Measurements from ENCODE around the gene MDK. TPM values are rescaled to one million over a fixed set of nuclear protein-coding genes. Genes with fewer than 3 reads are reported as not detected.

MDK gene
- total RNA-seq, 1 experiment from 2014 or later: 399 TPM

DNA sequence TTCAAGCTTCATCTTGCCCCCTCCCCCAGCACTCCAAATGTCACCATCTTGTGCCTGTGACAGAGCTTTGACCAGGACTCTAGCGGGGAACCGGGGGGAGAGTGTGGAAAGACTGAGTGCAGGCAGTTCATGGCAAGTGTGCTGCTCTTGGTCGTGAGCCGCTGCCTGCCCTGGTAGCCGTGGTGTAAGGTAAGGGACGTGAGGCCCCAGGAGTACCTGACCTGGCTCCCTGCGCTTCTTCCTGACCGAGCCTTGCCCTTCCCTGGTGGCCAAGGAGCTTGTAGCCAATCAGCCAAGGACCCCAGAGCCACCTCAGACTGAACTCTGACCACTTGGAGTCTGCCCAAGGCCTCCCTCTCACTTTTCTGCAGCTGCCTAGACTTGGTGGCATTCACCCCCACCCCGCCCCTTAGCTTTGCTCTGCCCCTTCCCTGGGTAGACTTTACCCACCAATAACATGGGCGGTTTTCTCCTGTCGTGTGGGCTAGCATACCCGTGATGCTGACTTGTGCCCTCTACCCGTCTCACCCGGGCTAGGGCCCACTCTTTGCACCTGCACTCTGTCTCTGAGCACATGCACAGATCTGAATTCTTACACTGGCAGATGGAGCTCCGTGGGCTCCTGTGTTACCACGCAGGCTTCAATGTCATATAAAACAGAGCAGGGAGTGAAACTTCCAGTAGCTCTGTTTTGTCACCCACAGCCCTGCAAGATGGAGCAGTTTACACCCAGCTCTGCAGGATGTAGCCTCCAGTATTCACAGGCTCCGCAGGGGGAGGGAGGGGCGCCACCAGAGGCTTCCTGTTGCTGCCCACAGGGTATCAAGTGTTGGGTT is 32.7 kb upstream of the MDK start:
- peaks cover 18% of the 10 kb centered on the region for H4K20me1 ChIP-seq (ENCODE audit: insufficient read depth)
- H3K36me3 ChIP-seq (ENCODE audit: low read depth): 0 out of 2 replicates have a peak, but pooled peaks cover 3% of the 10 kb centered on the region
- TSS peak; percentile 44 for BruUV-seq (replicated peaks)
- H3K4me1 ChIP-seq (replicated peaks; ENCODE audit: insufficient read depth): peaks cover 26% of the 10 kb centered on the region
- TF ChIP-seq EZH2 (IDR thresholded peaks at IDR 0.05; ENCODE audit: low read depth) (no peak), CTCF (conservative IDR thresholded peaks at IDR 0.05) (no peak)
- intact Hi-C loops (cut with micrococcal nuclease; ENCODE audit: unreplicated experiment): loop anchor here (10.0 kb wide), 1 partner anchor 224 kb away; the partner anchor contains the start of gene PHF21A
- no peaks in the 10 kb centered on the region; the same call in 1 of the 2 replicates for H3F3A ChIP-seq (ENCODE audit: insufficient read depth, low read depth)
- H3K79me2 ChIP-seq (ENCODE audit: low read depth): peaks cover 53% of the 10 kb centered on the region
- H2AFZ ChIP-seq: no peak overlapping the region
- H3K27ac ChIP-seq: no peak overlapping the region
- H3K27me3 ChIP-seq (ENCODE audit: insufficient read depth, low read depth): no peaks in the 10 kb centered on the region
- DNase-seq: no peak
- peak overlapping the region; percentile 90 for H3K4me2 ChIP-seq
- ChIA-PET POLR2A (ENCODE audit: unreplicated experiment) (no interaction called here), CTCF (interaction anchor here (1.0 kb wide), 2 partner anchors 9 to 33 kb away, joined by 3 to 6 read pairs; partner anchors contain the start of gene MDK)
- H3K9me2 ChIP-seq (ENCODE audit: insufficient read depth): no peaks in the 10 kb centered on the region
- peak overlapping the region; percentile 97 for H3K4me3 ChIP-seq
- no peaks in the 10 kb centered on the region for H3K9me3 ChIP-seq (ENCODE audit: insufficient read depth, low read depth)

DNA sequence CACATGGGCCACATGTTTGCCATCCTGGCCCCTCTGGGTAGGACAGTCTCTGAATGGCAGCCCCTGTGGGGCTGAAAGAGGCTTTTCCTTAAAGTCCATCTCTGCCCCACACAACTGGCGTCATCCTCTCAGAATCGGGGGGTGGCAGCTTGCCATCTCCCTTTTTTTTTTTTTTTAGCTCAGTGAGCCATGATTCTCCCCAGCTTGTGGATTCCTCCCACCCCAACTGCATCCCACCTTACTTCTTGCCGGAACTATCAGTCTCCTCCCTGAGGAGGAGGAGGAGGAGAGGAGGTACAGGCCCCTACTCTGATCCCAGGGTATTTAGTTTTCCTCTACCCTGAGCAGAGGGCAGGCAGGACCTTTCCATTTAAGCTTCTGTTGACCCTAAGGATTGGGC is 30.8 kb upstream of the MDK start:
- POLR2A ChIA-PET (ENCODE audit: unreplicated experiment): interaction anchor here (0.6 kb wide), 1 partner anchor 300 kb away, joined by 3 read pairs; no protein-coding TSS in a partner anchor
- peaks cover 22% of the 10 kb centered on the region for H3K4me1 ChIP-seq (replicated peaks; ENCODE audit: insufficient read depth)

GRCh38 chr11:46351148-46351547 is 30.3 kb upstream of the MDK start:
- CTCF ChIA-PET: no interaction called here
- no peak for TF ChIP-seq CTCF (conservative IDR thresholded peaks at IDR 0.05)
- TF ChIP-seq EZH2 (IDR thresholded peaks at IDR 0.05; ENCODE audit: low read depth): no peak
- Histone ChIP-seq H3K79me2 (ENCODE audit: low read depth) (peaks cover 69% of the 10 kb centered on the region), H3K9me3 (ENCODE audit: insufficient read depth, low read depth) (no peaks in the 10 kb centered on the region), H3K4me3 (no peak overlapping the region), H4K20me1 (ENCODE audit: insufficient read depth) (peaks cover 18% of the 10 kb centered on the region), H3F3A (ENCODE audit: insufficient read depth, low read depth) (no peaks in the 10 kb centered on the region), H3K27me3 (ENCODE audit: insufficient read depth, low read depth) (no peaks in the 10 kb centered on the region), H3K4me1 (replicated peaks; ENCODE audit: insufficient read depth) (peaks cover 22% of the 10 kb centered on the region), H3K27ac (no peak overlapping the region), H3K4me2 (no peak overlapping the region), H3K9me2 (ENCODE audit: insufficient read depth) (no peaks in the 10 kb centered on the region), H2AFZ (no peak overlapping the region), H3K36me3 (ENCODE audit: low read depth) (peaks cover 10% of the 10 kb centered on the region; the same call in 1 of the 2 replicates)
- intact Hi-C loops (cut with micrococcal nuclease; ENCODE audit: unreplicated experiment): no loop called here
- DNase-seq: no peak
- no TSS peak for BruUV-seq (replicated peaks)
- POLR2A ChIA-PET (ENCODE audit: unreplicated experiment): no interaction called here

More for the DNA sequence above, 30.8 kb upstream of the MDK start:
- H3K4me3 ChIP-seq: no peak overlapping the region
- H3K27ac ChIP-seq: no peak overlapping the region
- no peak for DNase-seq
- no peak for TF ChIP-seq CTCF (conservative IDR thresholded peaks at IDR 0.05)
- TF ChIP-seq EZH2 (IDR thresholded peaks at IDR 0.05; ENCODE audit: low read depth): no peak
- H3K79me2 ChIP-seq (ENCODE audit: low read depth): peaks cover 64% of the 10 kb centered on the region
- no peaks in the 10 kb centered on the region for H3K27me3 ChIP-seq (ENCODE audit: insufficient read depth, low read depth)
- H3K9me3 ChIP-seq (ENCODE audit: insufficient read depth, low read depth): no peaks in the 10 kb centered on the region
- H3K36me3 ChIP-seq (ENCODE audit: low read depth): peaks cover 10% of the 10 kb centered on the region; the same call in 1 of the 2 replicates
- intact Hi-C loops (cut with micrococcal nuclease; ENCODE audit: unreplicated experiment): no loop called here
- H2AFZ ChIP-seq: no peak overlapping the region
- CTCF ChIA-PET: no interaction called here
- no peaks in the 10 kb centered on the region for H3K9me2 ChIP-seq (ENCODE audit: insufficient read depth)
- H3K4me2 ChIP-seq: no peak overlapping the region
- no TSS peak for BruUV-seq (replicated peaks)
- peaks cover 18% of the 10 kb centered on the region for H4K20me1 ChIP-seq (ENCODE audit: insufficient read depth)
- H3F3A ChIP-seq (ENCODE audit: insufficient read depth, low read depth): no peaks in the 10 kb centered on the region
